Type B pancreatic cell (in vitro differentiated cells): Measurements from ENCODE around the gene DNAAF9. TPM values are rescaled to one million over a fixed set of nuclear protein-coding genes. Genes with fewer than 3 reads are reported as not detected.
"Not testable (repeated sequence)": the region's sequence is repeated elsewhere in the genome, so short reads cannot be mapped to it uniquely, and the experiment has no call there.

Experiments used
- DNase-seq: peaks from one replicate; pipeline ENCODE4 v3.0.0; 2021; ENCODE audit warnings: mixed read lengths; ENCODE audit not compliant: unreplicated experiment; ENCODE audit errors: extremely low spot score
- H3K27ac Mint-ChIP-seq: 2 replicates; pipeline ENCODE4 v1.8.0; 2021; ENCODE audit warnings: mild to moderate bottlenecking, mixed read lengths
- H3K27me3 Mint-ChIP-seq: 2 replicates; pipeline ENCODE4 v1.8.0; 2021; ENCODE audit warnings: mixed read lengths
- H3K36me3 Mint-ChIP-seq: 2 replicates; pipeline ENCODE4 v1.8.0; 2021; ENCODE audit warnings: mixed read lengths
- H3K4me1 Mint-ChIP-seq: one replicate; pipeline ENCODE4 v1.8.0; 2021; ENCODE audit warnings: mixed read lengths; ENCODE audit not compliant: unreplicated experiment
- H3K4me3 Mint-ChIP-seq: 2 replicates; pipeline ENCODE4 v1.8.0; 2021; ENCODE audit warnings: mild to moderate bottlenecking, mixed read lengths
- H3K9me3 Mint-ChIP-seq: 2 replicates; pipeline ENCODE4 v1.8.0; 2021; ENCODE audit warnings: mixed read lengths
- total RNA-seq: library from RNA; stranded (reverse); gene quantifications from 2 replicates; pipeline ENCODE4 v1.2.1, GENCODE V29; 2021; ENCODE audit warnings: low replicate concordance
- TF ChIP-seq, protein P1 (sequence below): fragments of 200-600 bp; sonication (generic); conservative IDR thresholded peaks from 2 replicates; pipeline ENCODE4 v1.5.0; 2021; ENCODE audit warnings: antibody characterized with exemption, mild to moderate bottlenecking

DNAAF9 gene
- total RNA-seq, 1 donor from 2014 or later, result 17.3 TPM

DNA sequence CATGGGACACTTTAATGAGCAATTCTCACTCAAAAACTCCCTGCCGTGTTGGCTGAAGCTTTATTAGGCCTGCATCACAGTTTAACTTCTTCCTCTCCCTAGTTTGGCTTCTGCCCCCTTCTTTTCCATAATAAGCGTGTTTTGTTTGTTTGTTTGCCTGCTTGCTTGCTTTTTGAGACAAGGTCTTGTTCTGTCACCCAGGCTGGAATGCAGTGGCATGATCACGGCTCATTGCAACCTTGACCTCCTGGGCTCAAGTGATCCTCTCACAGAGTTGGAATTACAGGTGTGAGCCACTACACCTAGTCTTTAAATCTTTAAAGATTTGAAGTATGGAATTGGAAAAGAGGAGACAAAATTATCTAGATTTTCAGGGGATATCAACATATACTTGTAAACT is 25.4 kb upstream of the DNAAF9 start:
- DNase-seq, result no peak
- H3K4me3 Mint-ChIP-seq, result no peak overlapping the region
- no peaks in the 10 kb centered on the region for H3K27me3 Mint-ChIP-seq
- no peaks in the 10 kb centered on the region for H3K36me3 Mint-ChIP-seq
- no peaks in the 10 kb centered on the region for H3K9me3 Mint-ChIP-seq
- no peaks in the 10 kb centered on the region for H3K4me1 Mint-ChIP-seq
- H3K27ac Mint-ChIP-seq, result no peak overlapping the region
- TF ChIP-seq, protein P1, sequence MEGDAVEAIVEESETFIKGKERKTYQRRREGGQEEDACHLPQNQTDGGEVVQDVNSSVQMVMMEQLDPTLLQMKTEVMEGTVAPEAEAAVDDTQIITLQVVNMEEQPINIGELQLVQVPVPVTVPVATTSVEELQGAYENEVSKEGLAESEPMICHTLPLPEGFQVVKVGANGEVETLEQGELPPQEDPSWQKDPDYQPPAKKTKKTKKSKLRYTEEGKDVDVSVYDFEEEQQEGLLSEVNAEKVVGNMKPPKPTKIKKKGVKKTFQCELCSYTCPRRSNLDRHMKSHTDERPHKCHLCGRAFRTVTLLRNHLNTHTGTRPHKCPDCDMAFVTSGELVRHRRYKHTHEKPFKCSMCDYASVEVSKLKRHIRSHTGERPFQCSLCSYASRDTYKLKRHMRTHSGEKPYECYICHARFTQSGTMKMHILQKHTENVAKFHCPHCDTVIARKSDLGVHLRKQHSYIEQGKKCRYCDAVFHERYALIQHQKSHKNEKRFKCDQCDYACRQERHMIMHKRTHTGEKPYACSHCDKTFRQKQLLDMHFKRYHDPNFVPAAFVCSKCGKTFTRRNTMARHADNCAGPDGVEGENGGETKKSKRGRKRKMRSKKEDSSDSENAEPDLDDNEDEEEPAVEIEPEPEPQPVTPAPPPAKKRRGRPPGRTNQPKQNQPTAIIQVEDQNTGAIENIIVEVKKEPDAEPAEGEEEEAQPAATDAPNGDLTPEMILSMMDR, result no peak

DNA sequence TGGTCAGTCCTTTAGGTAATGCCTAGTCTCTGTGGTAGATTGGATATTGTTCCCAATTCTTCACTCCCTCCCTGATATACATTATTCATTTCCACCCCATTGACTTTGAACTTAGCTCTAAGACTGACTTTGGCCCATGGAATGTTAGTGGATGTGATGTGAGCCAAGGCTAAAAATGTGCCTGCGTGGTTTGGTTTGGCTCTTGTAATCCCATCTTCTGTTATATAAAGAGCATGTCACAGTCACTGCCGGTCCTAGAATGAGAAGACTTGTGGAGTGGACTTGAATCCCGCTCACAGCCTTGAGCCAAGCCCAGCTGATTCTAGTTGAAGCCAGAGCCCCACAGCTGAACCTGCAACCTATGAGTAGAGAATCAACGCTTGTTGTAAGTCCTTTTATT is 23.6 kb upstream of the DNAAF9 start:
- Mint-ChIP-seq H3K4me1 (no peaks in the 10 kb centered on the region), H3K9me3 (no peaks in the 10 kb centered on the region), H3K27me3 (no peaks in the 10 kb centered on the region), H3K36me3 (no peaks in the 10 kb centered on the region), H3K4me3 (no peak overlapping the region), H3K27ac (no peak overlapping the region)
- TF ChIP-seq, protein P1, result no peak
- no peak for DNase-seq

DNA sequence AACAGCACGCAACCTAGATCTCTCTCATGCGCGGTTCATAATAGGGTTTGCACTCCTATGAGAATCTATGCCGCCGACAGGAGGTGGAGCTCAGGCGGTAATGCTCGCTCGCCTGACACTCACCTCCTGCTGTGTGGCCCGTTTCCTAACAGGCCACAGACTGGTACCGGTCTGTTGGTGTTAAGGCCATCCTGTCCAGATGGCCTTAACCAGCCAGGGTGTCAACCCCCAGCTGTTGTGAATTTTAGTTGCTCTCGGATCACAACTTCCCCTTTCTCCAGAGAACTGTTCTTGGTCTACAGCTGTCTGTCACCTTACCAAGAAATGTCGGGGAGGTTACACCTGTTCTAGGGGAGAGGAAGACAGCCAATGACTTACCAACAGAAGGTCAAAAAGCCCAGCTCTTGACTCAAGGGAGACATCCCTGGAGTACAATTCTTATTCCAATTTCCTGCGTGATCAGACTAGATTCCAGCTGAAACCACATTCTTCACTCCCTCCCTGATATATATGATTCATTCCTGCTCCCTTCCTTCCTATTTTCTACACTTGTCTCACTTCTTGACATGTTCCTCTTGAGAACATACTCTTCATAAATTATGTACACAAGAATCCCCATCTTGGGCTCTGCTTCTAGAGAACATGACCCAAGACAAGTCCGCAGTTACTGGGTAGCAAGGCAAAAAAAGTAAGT is 23.1 kb upstream of the DNAAF9 start:
- Mint-ChIP-seq H3K36me3 (no peaks in the 10 kb centered on the region), H3K4me1 (no peaks in the 10 kb centered on the region), H3K9me3 (no peaks in the 10 kb centered on the region), H3K27ac (no peak overlapping the region), H3K4me3 (no peak overlapping the region), H3K27me3 (no peaks in the 10 kb centered on the region)
- no peak for DNase-seq
- TF ChIP-seq, protein P1, result no peak

GRCh38 chr20:3426766-3427165 is 19.3 kb upstream of the DNAAF9 start:
- H3K4me1 Mint-ChIP-seq, H3K27ac Mint-ChIP-seq, H3K36me3 Mint-ChIP-seq, H3K27me3 Mint-ChIP-seq, H3K9me3 Mint-ChIP-seq, H3K4me3 Mint-ChIP-seq, DNase-seq: not testable (repeated sequence)

DNA sequence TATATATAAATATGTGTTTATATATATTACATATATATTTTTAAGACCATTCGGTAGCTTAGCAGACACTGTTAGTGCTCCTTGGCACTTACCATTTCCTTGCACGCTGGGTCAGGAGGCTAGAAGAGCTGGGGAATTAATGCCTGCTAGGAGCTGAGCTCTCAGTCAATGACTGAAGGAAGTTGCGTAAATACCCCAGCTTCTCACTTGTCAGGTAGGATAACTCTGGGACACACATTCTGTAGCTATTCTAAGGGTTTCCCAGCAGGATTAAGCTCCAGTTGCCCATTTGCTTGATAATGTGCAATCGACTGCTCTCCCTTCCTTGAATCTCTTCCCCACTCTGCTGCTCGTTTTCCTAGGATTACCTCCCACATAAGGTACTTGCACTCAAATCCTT is 15.7 kb upstream of the DNAAF9 start:
- no peak for DNase-seq
- H3K36me3 Mint-ChIP-seq, result no peaks in the 10 kb centered on the region
- no peaks in the 10 kb centered on the region for H3K27me3 Mint-ChIP-seq
- H3K4me1 Mint-ChIP-seq, result no peaks in the 10 kb centered on the region
- TF ChIP-seq, protein P1, result no peak
- no peaks in the 10 kb centered on the region for H3K9me3 Mint-ChIP-seq
- H3K27ac Mint-ChIP-seq, result no peak overlapping the region
- H3K4me3 Mint-ChIP-seq, result no peak overlapping the region

DNA sequence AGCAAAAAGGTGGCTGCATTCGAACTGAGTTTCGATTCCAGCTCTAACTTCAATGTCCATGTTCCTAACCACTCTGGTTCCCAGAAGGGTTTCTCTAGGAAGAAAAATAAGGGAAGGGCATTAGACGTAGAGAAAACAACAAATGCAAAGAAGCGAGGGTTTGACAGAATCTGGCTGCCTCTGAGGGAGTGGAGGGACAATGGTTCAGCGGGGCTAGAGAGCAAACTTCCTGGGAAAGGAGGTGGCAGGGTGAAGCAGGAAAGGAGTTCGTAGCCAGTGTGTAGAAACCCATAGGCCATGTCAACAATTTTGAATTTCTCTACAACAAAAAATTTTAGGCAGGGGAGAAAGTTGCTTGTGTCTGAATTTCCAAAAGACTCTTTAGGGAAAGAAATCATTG is 14.5 kb upstream of the DNAAF9 start:
- TF ChIP-seq, protein P1, result no peak
- no peaks in the 10 kb centered on the region for H3K27me3 Mint-ChIP-seq
- no peaks in the 10 kb centered on the region for H3K4me1 Mint-ChIP-seq
- no peak for DNase-seq
- H3K27ac Mint-ChIP-seq, result no peak overlapping the region
- no peaks in the 10 kb centered on the region for H3K9me3 Mint-ChIP-seq
- no peaks in the 10 kb centered on the region for H3K36me3 Mint-ChIP-seq
- no peak overlapping the region for H3K4me3 Mint-ChIP-seq
